Measurements from ENCODE around the gene TSPAN3. TPM values are rescaled to one million over a fixed set of nuclear protein-coding genes. Genes with fewer than 3 reads are reported as not detected.

TSPAN3 gene
- total and polyA plus RNA-seq, 2 donors (not counting 3 experiments of a cell fraction or from before 2014, with no cell fraction given), result 215 to 606 TPM

GRCh38 chr15:77009646-77010311, 61.1 kb downstream of the TSPAN3 start:
- CTCF ChIA-PET, result no interaction called here
- no peak overlapping the region for H2AFZ ChIP-seq (ENCODE audit: low read depth, low read length)
- peaks cover 1 to 2% of the 10 kb centered on the region in 2 experiments for H3K27me3 ChIP-seq (ENCODE audit: control insufficient read depth in 2 of 2, insufficient read depth in 2 of 2, low read length in 2 of 2)
- H3K79me2 ChIP-seq (ENCODE audit: control insufficient read depth, insufficient read depth, low read length), result no peaks in the 10 kb centered on the region
- no TSS peak for BruUV-seq (replicated peaks)
- no peak for TF ChIP-seq CTCF (IDR thresholded peaks at IDR 0.05; ENCODE audit: extremely low read depth in 1 of 2, insufficient read depth in 1 of 2, low read depth in 1 of 2, low read length in 2 of 2)
- no peak for TF ChIP-seq POLR2A (IDR thresholded peaks at IDR 0.05; ENCODE audit: low read depth, low read length)
- TF ChIP-seq MAX (IDR thresholded peaks at IDR 0.05; ENCODE audit: insufficient read depth, insufficient read length), result no peak
- no peak for TF ChIP-seq JUN (IDR thresholded peaks at IDR 0.05; ENCODE audit: borderline replicate concordance, insufficient read depth, insufficient read length, low read depth)
- no peak for TF ChIP-seq MYC (IDR thresholded peaks at IDR 0.05; ENCODE audit: low read depth, low read length)
- no peak for TF ChIP-seq GATA2 (IDR thresholded peaks at IDR 0.05; ENCODE audit: insufficient read depth, insufficient read length, low read depth, low read length)
- no peak for TF ChIP-seq EZH2 (IDR thresholded peaks at IDR 0.05; ENCODE audit: borderline replicate concordance, low read depth, low read length, severe bottlenecking)
- TF ChIP-seq FOS (IDR thresholded peaks at IDR 0.05; ENCODE audit: borderline replicate concordance, insufficient read depth, low read length), result no peak
- no peak for TF ChIP-seq POLR2AphosphoS5 (IDR thresholded peaks at IDR 0.05; ENCODE audit: insufficient read depth, low read depth, low read length)
- no peaks in the 10 kb centered on the region for H3K4me1 ChIP-seq (ENCODE audit: control insufficient read depth, extremely low read depth, insufficient read depth, low read length)
- H3K4me3 ChIP-seq (replicated peaks in 1 of 3; ENCODE audit: insufficient read depth in 1 of 3, low read depth in 1 of 3, low read length in 3 of 3), result no peak overlapping the region
- FAIRE-seq (no peak), DNase-seq (ENCODE audit: low read depth, low spot score) (no peak)
- no peaks in the 10 kb centered on the region for H4K20me1 ChIP-seq (replicated peaks; ENCODE audit: control insufficient read depth, extremely low read depth, insufficient read depth, low read length)
- H3K36me3 ChIP-seq (ENCODE audit: control insufficient read depth in 2 of 2, extremely low read depth in 1 of 2, insufficient read depth in 2 of 2, low read length in 2 of 2), result no peaks in the 10 kb centered on the region
- intact Hi-C loops (cut with micrococcal nuclease), result no loop called here
- no peak overlapping the region for H3K9ac ChIP-seq (replicated peaks; ENCODE audit: extremely low read depth, insufficient read depth, low read length)
- no peak overlapping the region for H3K4me2 ChIP-seq (ENCODE audit: insufficient read depth, low read length)
- H3K27ac ChIP-seq (ENCODE audit: insufficient read depth, low read depth, low read length), result no peak overlapping the region
- dilution Hi-C loops (cut with MboI; ENCODE audit: extremely low pct_ligation_motif_present, low sequenced_read_pairs), result no loop called here
- POLR2A ChIA-PET, result no interaction called here
- no peaks in the 10 kb centered on the region for H3K9me3 ChIP-seq (replicated peaks; ENCODE audit: control insufficient read depth, insufficient read depth, low read length)
- H3K9me1 ChIP-seq (replicated peaks; ENCODE audit: control insufficient read depth, extremely low read depth, insufficient read depth, low read length), result no peaks in the 10 kb centered on the region

Measured in endothelial cell of umbilical vein (primary cell).